Testis (tissue), 2 donors: Measurements from ENCODE around the gene HS2ST1.

Experiments
- POLR2A ChIP-seq: fragments of 450-650 bp; IDR thresholded peaks from one replicate; pipeline ENCODE4 v1.6.1; 2017; ENCODE audit warnings: antibody characterized with exemption, mild to moderate bottlenecking, moderate library complexity
- TF ChIP-seq, protein P1 (sequence below), 3 experiments: fragments of 450-650 bp in 2 of 3; fragments of 200-600 bp in 1 of 3; sonication (generic) in 1 of 3; IDR thresholded peaks; one replicate each; pipeline ENCODE4 v1.5.1; 2016 to 2019; ENCODE audit warnings: antibody characterized with exemption in 3 of 3, mild to moderate bottlenecking in 2 of 3, moderate library complexity in 1 of 3

DNA sequence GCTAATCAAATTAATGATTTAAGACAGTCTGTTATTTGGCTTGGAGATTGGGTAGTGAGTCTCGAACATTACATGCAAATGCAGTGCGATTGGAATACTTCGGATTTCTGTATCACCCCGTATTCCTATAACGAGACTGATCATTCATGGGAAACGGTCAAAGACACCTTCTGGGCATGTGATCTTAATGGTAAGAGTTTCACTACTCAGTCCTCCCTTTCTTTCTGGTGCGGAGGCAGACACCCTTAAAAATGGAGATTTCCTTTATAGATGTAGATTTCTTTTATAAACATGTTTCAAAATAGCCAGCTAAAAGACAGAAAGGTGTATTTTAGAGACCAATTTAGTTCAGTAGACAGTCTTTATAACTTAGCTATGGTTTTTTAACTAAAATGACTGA is 74.4 kb downstream of the HS2ST1 start:
- TF ChIP-seq POLR2A: no peak
- TF ChIP-seq, protein P1, sequence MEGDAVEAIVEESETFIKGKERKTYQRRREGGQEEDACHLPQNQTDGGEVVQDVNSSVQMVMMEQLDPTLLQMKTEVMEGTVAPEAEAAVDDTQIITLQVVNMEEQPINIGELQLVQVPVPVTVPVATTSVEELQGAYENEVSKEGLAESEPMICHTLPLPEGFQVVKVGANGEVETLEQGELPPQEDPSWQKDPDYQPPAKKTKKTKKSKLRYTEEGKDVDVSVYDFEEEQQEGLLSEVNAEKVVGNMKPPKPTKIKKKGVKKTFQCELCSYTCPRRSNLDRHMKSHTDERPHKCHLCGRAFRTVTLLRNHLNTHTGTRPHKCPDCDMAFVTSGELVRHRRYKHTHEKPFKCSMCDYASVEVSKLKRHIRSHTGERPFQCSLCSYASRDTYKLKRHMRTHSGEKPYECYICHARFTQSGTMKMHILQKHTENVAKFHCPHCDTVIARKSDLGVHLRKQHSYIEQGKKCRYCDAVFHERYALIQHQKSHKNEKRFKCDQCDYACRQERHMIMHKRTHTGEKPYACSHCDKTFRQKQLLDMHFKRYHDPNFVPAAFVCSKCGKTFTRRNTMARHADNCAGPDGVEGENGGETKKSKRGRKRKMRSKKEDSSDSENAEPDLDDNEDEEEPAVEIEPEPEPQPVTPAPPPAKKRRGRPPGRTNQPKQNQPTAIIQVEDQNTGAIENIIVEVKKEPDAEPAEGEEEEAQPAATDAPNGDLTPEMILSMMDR (IDR thresholded peaks at IDR 0.05): no peak
